IPS-18c (cell line): Measurements from ENCODE around the gene MEF2D.

Experiments
- H3K4me3 ChIP-seq: 2 replicates; pipeline ENCODE4 v1.7.0; 2013; ENCODE audit warnings: low read depth, mild to moderate bottlenecking, low read length, moderate library complexity; ENCODE audit not compliant: insufficient read depth
- H3K9me3 ChIP-seq: one replicate; pipeline ENCODE4 v1.6.1; 2013; ENCODE audit warnings: mild to moderate bottlenecking, low read length, moderate library complexity; ENCODE audit not compliant: control insufficient read depth, insufficient read depth

The MEF2D gene

GRCh38 chr1:156483397-156483796, 17.2 kb downstream of the MEF2D start:
- H3K4me3 ChIP-seq, result no peak overlapping the region
- H3K9me3 ChIP-seq, result no peaks in the 10 kb centered on the region

- Histone ChIP-seq H3K4me3 (no peak overlapping the region; the same call in 1 of the 2 replicates), H3K9me3 (no peaks in the 10 kb centered on the region)
Measured at GRCh38 chr1:156482276-156482675, 18.3 kb downstream of the MEF2D start.

GRCh38 chr1:156481527-156481926, 19.0 kb downstream of the MEF2D start:
- H3K9me3 ChIP-seq, result no peaks in the 10 kb centered on the region
- H3K4me3 ChIP-seq, result no peak overlapping the region

DNA sequence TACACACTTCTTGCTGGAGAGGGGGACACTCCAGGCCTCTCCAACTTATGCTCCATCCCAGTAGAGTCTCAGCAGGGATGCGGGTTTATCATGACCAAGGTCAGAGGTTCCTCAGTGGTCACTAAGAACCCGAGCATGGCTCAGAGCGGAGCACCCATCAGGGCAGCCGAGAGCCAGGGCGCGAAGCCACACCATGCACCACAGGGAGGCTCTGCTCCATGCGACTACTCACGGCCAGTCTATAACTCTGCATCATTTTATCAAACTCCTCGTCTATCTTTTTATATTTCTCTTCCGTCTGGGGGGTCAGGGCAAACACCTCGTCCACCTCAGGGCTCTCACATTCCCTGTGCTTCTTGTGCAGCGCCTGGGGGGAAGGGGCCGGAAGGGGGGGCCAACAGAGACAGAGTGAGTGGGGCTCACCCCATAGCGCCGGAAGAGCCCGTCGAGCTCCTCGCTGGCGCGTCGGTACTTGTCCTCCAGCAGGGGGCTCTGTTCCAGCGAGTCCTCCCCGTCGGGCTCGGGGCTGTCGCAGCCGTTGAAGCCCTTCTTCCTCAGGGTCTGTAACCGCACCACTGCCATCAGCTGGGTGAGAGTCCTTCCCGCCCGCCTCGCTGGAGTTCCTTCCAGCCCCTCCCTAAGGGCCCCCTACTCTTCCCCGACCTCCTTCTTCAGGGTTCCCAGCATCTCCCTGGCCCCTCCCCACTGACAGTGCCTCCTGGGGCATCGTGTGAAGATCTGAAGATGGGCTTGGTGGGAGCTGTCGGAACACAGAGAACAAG, 20.0 kb downstream of the MEF2D start:
- H3K9me3 ChIP-seq, result no peaks in the 10 kb centered on the region
- H3K4me3 ChIP-seq, result no peak overlapping the region

DNA sequence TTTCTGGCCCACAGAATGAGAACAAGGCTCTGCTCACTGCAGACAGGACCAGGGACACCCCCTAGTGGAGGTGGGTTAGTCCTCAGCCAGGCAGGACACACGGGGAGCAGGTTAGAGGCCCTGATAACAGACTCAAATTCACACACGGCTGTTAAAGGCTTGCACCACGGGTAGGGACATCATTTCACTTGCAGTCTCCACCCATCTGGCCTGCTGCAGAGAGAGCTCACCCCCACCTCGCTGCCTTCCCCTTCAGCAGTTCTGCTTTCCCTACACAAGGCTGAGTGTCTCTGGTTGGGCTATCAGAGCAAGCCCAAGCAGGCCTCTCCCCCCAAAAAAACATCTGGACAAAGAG, 20.6 kb downstream of the MEF2D start:
- Histone ChIP-seq H3K4me3 (no peak overlapping the region), H3K9me3 (no peaks in the 10 kb centered on the region)

DNA sequence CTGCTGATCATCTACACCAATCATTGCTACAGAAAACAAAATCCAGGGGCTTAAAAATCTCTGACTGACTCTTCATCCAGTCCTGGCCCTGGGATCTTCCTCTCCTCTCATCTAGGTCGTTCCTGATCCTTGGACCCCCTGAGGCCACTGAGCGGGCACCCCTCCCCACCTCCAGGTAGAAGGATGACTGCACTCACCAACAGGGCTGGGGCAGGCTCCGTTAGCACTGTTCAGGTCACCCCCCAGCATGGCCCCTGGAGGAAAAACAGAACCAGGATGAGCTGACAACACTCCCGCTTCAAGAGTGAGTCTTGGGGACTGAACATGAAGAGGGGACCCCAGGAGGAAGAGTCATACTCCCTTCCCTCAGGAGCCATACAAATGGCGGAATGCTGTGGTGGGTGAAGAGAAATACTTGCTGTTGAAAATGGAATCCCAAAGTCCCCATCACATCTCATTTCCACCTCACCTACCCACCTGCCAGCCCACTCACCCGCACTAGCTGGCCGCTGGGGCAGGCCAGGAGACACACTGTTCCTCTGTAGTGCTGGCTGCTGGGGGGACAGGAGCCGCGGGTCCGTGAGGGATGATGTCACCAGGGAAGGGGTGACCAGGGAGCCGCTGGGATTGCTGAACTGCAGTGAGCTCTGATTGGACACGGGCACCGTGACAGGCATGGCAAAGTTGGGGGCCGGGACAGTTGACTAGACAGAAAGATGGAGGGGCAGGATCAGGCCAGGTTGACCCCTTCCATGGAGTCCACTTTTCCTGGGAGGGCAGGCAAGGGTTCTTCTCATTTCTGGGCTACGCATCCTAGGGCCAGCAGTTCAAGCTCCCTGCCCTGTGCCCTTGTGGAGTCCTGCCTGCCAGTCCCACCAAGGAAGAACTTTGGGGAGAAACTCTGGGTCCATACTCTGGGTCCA, 21.2 kb downstream of the MEF2D start:
- no peak overlapping the region for H3K4me3 ChIP-seq

DNA sequence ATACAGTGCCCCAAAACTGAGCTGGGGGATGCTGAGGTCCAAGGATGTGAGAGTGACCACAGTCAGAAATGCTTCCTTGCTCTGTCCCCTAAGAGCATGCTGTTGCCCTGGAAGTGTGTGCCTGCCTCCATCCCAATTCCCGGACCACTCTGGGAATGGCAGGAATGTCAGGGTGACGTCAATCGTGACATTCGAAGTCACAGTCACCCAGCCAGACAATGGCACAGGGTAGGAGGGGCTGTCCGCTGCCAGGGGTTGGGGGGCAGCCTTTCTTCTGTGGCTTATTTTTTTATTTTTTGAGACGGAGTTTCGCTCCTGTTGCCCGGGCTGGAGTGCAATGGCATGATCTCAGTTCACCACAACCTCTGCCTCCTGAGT, 22.3 kb downstream of the MEF2D start:
- no peak overlapping the region for H3K4me3 ChIP-seq
- H3K9me3 ChIP-seq, result no peaks in the 10 kb centered on the region

More for the DNA sequence above, 21.2 kb downstream of the MEF2D start:
- H3K9me3 ChIP-seq, result no peaks in the 10 kb centered on the region

GRCh38 chr1:156477526-156478249, 22.9 kb downstream of the MEF2D start:
- no peak overlapping the region for H3K4me3 ChIP-seq
- no peaks in the 10 kb centered on the region for H3K9me3 ChIP-seq

GRCh38 chr1:156476501-156477298, 23.9 kb downstream of the MEF2D start:
- Histone ChIP-seq H3K4me3 (no peak overlapping the region), H3K9me3 (no peaks in the 10 kb centered on the region)

- H3K9me3 ChIP-seq, result no peaks in the 10 kb centered on the region
- no peak overlapping the region; the same call in 1 of the 2 replicates for H3K4me3 ChIP-seq
Measured at GRCh38 chr1:156475568-156476500, 24.7 kb downstream of the MEF2D start.

- H3K4me3 ChIP-seq, result no peak overlapping the region
- H3K9me3 ChIP-seq, result no peaks in the 10 kb centered on the region
Measured at GRCh38 chr1:156474966-156475365, 25.6 kb downstream of the MEF2D start.

DNA sequence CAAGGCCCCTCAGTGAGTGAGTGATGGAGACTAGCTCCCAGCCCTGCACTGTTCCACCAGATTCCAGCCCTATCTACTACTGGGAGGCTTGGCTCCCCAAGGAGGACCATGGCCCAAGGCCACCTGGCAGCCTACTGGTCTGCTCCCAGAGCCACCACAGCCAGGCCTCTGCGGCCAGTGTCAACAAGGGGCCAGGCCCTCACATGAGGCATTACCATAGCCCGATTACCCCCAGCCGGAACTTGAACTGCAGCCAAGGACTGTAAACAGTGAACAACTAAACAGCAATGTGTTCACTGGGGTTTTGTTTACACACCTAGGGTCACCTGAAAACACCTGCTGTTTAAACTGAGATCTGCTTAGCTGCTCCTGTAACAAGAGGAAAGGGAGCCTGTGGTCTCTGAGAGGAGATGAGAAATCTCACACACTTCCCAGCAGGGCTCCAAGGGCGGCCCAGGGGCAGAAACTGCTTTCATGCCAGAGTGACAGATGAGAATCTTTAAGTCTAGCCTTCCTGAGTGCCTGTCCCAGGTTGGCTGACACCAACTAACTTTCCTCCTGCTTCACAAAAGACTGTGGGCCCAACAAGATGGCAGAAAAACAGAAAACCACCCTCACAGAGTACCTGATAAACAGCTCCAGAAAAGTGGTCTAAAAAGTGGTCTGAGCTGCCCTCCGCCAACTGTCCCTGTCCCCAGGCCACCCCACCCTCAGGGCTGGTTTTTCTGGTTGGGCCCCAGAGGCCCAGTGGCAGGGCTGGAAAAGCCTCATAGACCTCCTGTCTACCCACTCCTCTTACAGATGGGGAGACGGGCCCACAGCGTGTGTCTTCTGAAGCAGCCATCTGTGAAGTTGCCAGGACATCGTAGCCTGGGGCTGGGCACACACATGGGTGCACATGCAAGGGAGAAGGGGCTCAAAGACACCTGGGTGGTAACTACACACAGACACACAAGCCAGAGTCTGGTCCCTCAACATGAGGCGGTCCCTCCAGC, 28.8 kb downstream of the MEF2D start:
- Histone ChIP-seq H3K4me3 (no peak overlapping the region), H3K9me3 (no peaks in the 10 kb centered on the region)

- no peaks in the 10 kb centered on the region for H3K9me3 ChIP-seq
- H3K4me3 ChIP-seq, result no peak overlapping the region
Measured at GRCh38 chr1:156470473-156470872, 30.1 kb downstream of the MEF2D start.

GRCh38 chr1:156468693-156469345, 31.8 kb downstream of the MEF2D start:
- Histone ChIP-seq H3K9me3 (no peaks in the 10 kb centered on the region), H3K4me3 (no peak overlapping the region)

GRCh38 chr1:156467906-156468305, 32.7 kb downstream of the MEF2D start:
- Histone ChIP-seq H3K4me3 (no peak overlapping the region), H3K9me3 (no peaks in the 10 kb centered on the region)
